ENCODE data around the gene RANBP9. TPM values are rescaled to one million over a fixed set of nuclear protein-coding genes. Genes with fewer than 3 reads are reported as not detected.
A peak's percentile ranks its signal among the peaks of the same experiment; 100 is the strongest.

The RANBP9 gene
- total RNA-seq, 1 donor from 2014 or later, result 55.4 TPM

GRCh38 chr6:13617066-13617465 lies 94.6 kb downstream of the RANBP9 start:
- H3K9me3 Mint-ChIP-seq (ENCODE audit: unreplicated experiment), result no peaks in the 10 kb centered on the region
- DNase-seq (ENCODE audit: extremely low spot score, unreplicated experiment), result no peak
- H3K27me3 Mint-ChIP-seq (ENCODE audit: unreplicated experiment), result no peaks in the 10 kb centered on the region
- H3K27ac Mint-ChIP-seq (ENCODE audit: unreplicated experiment), result no peak overlapping the region
- TF ChIP-seq CTCF (IDR thresholded peaks at IDR 0.05), result no peak
- H3K36me3 Mint-ChIP-seq (ENCODE audit: unreplicated experiment), result peaks cover 25% of the 10 kb centered on the region
- H3K4me1 Mint-ChIP-seq (ENCODE audit: unreplicated experiment), result peaks cover 31% of the 10 kb centered on the region
- peak overlapping the region; percentile 99 for H3K4me3 Mint-ChIP-seq (ENCODE audit: unreplicated experiment)

- Mint-ChIP-seq H3K27me3 (ENCODE audit: unreplicated experiment) (no peaks in the 10 kb centered on the region), H3K9me3 (ENCODE audit: unreplicated experiment) (no peaks in the 10 kb centered on the region), H3K4me3 (ENCODE audit: unreplicated experiment) (peak overlapping the region; percentile 99), H3K27ac (ENCODE audit: unreplicated experiment) (peak overlapping the region; percentile 92), H3K4me1 (ENCODE audit: unreplicated experiment) (peaks cover 31% of the 10 kb centered on the region), H3K36me3 (ENCODE audit: unreplicated experiment) (peaks cover 25% of the 10 kb centered on the region)
- TF ChIP-seq CTCF (IDR thresholded peaks at IDR 0.05), result no peak
- DNase-seq (ENCODE audit: extremely low spot score, unreplicated experiment), result peak; percentile 87
Measured at GRCh38 chr6:13615792-13616120, 95.9 kb downstream of the RANBP9 start.

GRCh38 chr6:13614926-13615791 lies 96.5 kb downstream of the RANBP9 start, which contains the start of gene NOL7:
Gene NOL7, plus strand, starts transcription at chr6:13615335. Its CDS starts 24 bp downstream, at chr6:13615359.
- Mint-ChIP-seq H3K4me3 (ENCODE audit: unreplicated experiment) (peak within 1 kb of the TSS; percentile 99), H3K27me3 (ENCODE audit: unreplicated experiment) (no peaks in the 10 kb centered on the region), H3K9me3 (ENCODE audit: unreplicated experiment) (no peaks in the 10 kb centered on the region), H3K36me3 (ENCODE audit: unreplicated experiment) (peaks cover 21% of the 10 kb centered on the region), H3K27ac (ENCODE audit: unreplicated experiment) (peak within 1 kb of the TSS; percentile 92), H3K4me1 (ENCODE audit: unreplicated experiment) (peaks cover 31% of the 10 kb centered on the region)
- peak; percentile 99 for DNase-seq (ENCODE audit: extremely low spot score, unreplicated experiment)
- TF ChIP-seq CTCF (IDR thresholded peaks at IDR 0.05), result peak; percentile 90

- DNase-seq (ENCODE audit: extremely low spot score, unreplicated experiment), result peak; percentile 88
- Mint-ChIP-seq H3K36me3 (ENCODE audit: unreplicated experiment) (peaks cover 18% of the 10 kb centered on the region), H3K27ac (ENCODE audit: unreplicated experiment) (peak overlapping the region; percentile 92), H3K4me3 (ENCODE audit: unreplicated experiment) (peak overlapping the region; percentile 99), H3K27me3 (ENCODE audit: unreplicated experiment) (no peaks in the 10 kb centered on the region), H3K4me1 (ENCODE audit: unreplicated experiment) (peaks cover 31% of the 10 kb centered on the region), H3K9me3 (ENCODE audit: unreplicated experiment) (no peaks in the 10 kb centered on the region)
- TF ChIP-seq CTCF (IDR thresholded peaks at IDR 0.05), result no peak
Measured at GRCh38 chr6:13614126-13614925, 97.3 kb downstream of the RANBP9 start.

Measured in osteocyte (in vitro differentiated cells).